Pancreas (tissue), 10 donors: ENCODE results near the gene EBF3. TPM values are rescaled to one million over a fixed set of nuclear protein-coding genes. Genes with fewer than 3 reads are reported as not detected.
A peak's percentile ranks its signal among the peaks of the same experiment; 100 is the strongest.

Experiments
- ATAC-seq, 4 donors: fragments of 200-7000 bp; cut with Tn5 transposase; one replicate each; pipeline versions ENCODE4 v1.8.0 to v1.9.1; 2020; ENCODE audit warnings: mild to moderate bottlenecking in 4 of 4, moderate library complexity in 4 of 4
- DNase-seq, 6 donors: peaks; one replicate each; pipeline ENCODE4 v3.0.0-alpha.2; 2020
- FAIRE-seq: peaks from 2 replicates; lab custom pipeline; 2012; peaks lifted over from hg19 to GRCh38; lab: Jason Lieb, UNC
- H3K27ac ChIP-seq, 4 donors: fragments of 200-600 bp; sonication (generic); 1 replicate in 3 of 4; 2 replicates in 1 of 4; pipeline versions ENCODE4 v1.5.0 to v1.8.0; 2020
- H3K27me3 ChIP-seq, 4 donors: fragments of 200-600 bp; one replicate each; pipeline ENCODE4 v1.8.0; 2021
- H3K36me3 ChIP-seq, 3 donors: fragments of 200-600 bp; sonication (generic) in 1 of 3; one replicate each; pipeline versions ENCODE4 v1.5.0 to v1.8.0; 2020 to 2021
- H3K4me1 ChIP-seq, 3 donors: fragments of 200-600 bp; one replicate each; pipeline ENCODE4 v1.8.0; 2021
- H3K4me3 ChIP-seq, 4 donors: fragments of 200-600 bp; sonication (generic) in 2 of 4; one replicate each; pipeline versions ENCODE4 v1.5.0 to v1.8.0; 2020 to 2021
- H3K9me3 ChIP-seq, 4 donors: fragments of 200-600 bp; one replicate each; pipeline ENCODE4 v1.8.0; 2021
- WGBS, 2 donors: extraction: QIAGEN DNeasy Blood & Tissue Kit; methylation state at CpG; one replicate each; pipeline ENCODE4 v1.1.7; 2013; 5-methylcytosine and 5-hydroxymethylcytosine counted together
- intact Hi-C, 3 donors: fragments of 100-400 bp; cut with DNase I; formaldehyde crosslinking; loops; one replicate each; pipeline versions ENCODE4 v1.11.1 to v1.14.2; 2022
- polyA plus RNA-seq, 2 donors: library from polyadenylated mRNA; stranded (reverse); fragments of 200-250 nt; gene quantifications; one replicate each; pipeline ENCODE4 v1.2.3, GENCODE V29; 2013
- total RNA-seq, 6 donors: library from RNA; stranded (reverse); fragmentation: NEBNext Ultra II Directional in 4 of 6; extraction: Animal tissue kit (Norgen Biotek cat#: 25700) in 4 of 6; gene quantifications; one replicate each; pipeline versions ENCODE4 v1.2.1 to v1.2.4, GENCODE V29; 2021 to 2023
- TF ChIP-seq, protein P1 (sequence below), 4 donors: fragments of 200-600 bp; sonication (generic) in 3 of 4; IDR thresholded peaks; one replicate each; pipeline versions ENCODE4 v1.5.0 to v1.8.0; 2021; ENCODE audit warnings: antibody characterized with exemption in 4 of 4
- donor health status: healthy with polysubstance abuse.
- donor health status: DM: no; HTN: no; CAD: no; lungs with moderate emphysema.
- donor health status: DM: no; HTN: no; CAD: no.
- donor health status: control.
- donor health status: control.
- donor health status: Bipolar disorder and iron deficiency.
- donor health status: DM: yes; HTN: yes; CAD: no.
- donor health status: DM: no; HTN: no; CAD: no.
- donor health status: DM: no; HTN: no; CAD: no.
- donor health status: DM: yes; HTN: yes; CAD: no.

The EBF3 gene
- total and polyA plus RNA-seq, 8 donors, result 0.47 to 1.5 (median 1.1) TPM

DNA sequence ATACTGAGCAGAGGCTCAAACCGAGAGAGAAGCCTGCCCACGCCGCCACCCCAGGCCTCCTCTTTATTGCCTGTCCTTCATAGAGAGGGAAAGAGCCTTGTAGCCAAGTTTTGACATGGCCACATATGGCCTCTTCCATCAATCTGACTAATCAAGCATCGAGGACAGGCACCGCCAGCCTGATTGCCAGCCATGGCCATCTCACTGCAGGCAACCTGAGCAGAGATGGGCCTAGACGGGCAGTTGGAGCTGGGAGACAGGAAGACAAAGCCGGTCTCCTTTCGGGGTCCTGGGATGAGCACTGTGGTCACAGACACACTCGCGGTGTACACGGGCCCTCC is 67.2 kb downstream of the EBF3 start:
- Histone ChIP-seq H3K4me1 (no peaks in the 10 kb centered on the region), H3K27me3 (peaks cover 0 to 38% (median 5%) of the 10 kb centered on the region in 4 donors), H3K36me3 (no peaks in the 10 kb centered on the region), H3K9me3 (no peaks in the 10 kb centered on the region), H3K4me3 (no peak overlapping the region), H3K27ac (no peak overlapping the region)
- ATAC-seq, result no peak
- intact Hi-C loops, result no loop called here
- DNase-seq, result no peak
- WGBS, 2 donors, result 77 to 79% methylated on average over 11 of the region's 11 CpGs
- FAIRE-seq, result no peak
- TF ChIP-seq, protein P1, sequence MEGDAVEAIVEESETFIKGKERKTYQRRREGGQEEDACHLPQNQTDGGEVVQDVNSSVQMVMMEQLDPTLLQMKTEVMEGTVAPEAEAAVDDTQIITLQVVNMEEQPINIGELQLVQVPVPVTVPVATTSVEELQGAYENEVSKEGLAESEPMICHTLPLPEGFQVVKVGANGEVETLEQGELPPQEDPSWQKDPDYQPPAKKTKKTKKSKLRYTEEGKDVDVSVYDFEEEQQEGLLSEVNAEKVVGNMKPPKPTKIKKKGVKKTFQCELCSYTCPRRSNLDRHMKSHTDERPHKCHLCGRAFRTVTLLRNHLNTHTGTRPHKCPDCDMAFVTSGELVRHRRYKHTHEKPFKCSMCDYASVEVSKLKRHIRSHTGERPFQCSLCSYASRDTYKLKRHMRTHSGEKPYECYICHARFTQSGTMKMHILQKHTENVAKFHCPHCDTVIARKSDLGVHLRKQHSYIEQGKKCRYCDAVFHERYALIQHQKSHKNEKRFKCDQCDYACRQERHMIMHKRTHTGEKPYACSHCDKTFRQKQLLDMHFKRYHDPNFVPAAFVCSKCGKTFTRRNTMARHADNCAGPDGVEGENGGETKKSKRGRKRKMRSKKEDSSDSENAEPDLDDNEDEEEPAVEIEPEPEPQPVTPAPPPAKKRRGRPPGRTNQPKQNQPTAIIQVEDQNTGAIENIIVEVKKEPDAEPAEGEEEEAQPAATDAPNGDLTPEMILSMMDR (IDR thresholded peaks at IDR 0.05), result no peak

DNA sequence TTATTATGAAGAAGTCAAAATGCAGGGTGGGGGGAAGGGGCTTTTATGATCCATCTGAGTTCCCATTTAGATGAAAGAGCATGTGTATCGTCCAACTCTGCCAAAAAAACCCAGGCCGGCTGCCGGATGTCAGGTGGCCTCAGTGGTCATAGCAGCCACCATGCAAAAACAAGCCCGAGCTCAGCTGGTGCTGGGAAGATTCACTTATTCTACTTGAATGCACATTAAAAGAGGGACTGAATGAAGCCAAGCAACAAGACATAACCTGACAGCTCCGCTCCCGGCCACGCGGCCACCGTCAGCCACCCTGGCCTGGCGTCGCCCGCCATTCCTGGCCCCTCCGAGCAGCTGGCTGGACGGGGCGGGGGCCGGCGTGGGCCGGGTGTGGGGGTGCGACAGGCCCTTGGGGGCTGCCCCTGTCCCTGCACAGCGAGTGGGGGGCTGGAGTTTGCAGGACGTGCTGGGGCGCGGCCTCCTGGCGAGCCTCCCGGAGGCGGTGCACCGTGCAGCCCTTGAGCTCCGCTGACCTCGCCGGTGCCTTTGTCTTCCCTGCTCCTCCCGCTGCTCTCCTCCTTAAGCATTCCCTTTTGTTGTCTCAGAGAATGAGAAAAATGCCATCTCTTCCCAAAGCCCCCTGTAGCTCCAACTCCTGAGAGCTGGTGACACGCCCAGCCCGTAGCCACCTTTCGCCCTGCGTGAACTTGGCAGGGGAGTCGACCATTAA is 67.8 kb downstream of the EBF3 start:
- no peaks in the 10 kb centered on the region for H3K9me3 ChIP-seq
- no peaks in the 10 kb centered on the region for H3K36me3 ChIP-seq
- H3K4me1 ChIP-seq, result no peaks in the 10 kb centered on the region
- H3K27ac ChIP-seq, result no peak overlapping the region
- no peak for ATAC-seq
- peak in 1 of 6 donors; percentile 52 for DNase-seq
- H3K4me3 ChIP-seq, result no peak overlapping the region
- intact Hi-C loops, result no loop called here
- TF ChIP-seq, protein P1 (IDR thresholded peaks at IDR 0.05), result no peak
- WGBS, 2 donors, result 53 to 64% methylated on average over 31 to 36 of the region's 36 CpGs
- peaks cover 0 to 34% (median 5%) of the 10 kb centered on the region in 4 donors for H3K27me3 ChIP-seq
- no peak for FAIRE-seq

DNA sequence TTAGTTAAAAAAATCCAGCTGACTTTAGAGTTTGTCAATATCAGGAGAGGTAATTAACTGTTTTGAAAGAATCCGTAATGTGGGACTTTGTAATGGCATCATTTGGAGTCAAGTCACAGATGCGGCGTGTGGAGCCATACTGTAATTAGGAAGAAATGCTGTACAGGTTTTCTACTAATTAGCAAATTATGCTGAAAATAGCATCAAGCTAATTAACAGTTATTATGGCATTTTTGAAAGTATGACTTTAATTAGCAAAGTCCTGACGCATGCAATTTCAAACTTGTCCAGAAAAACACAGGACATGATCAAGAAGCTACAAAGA is 68.3 kb downstream of the EBF3 start:
- FAIRE-seq (no peak), DNase-seq (no peak), ATAC-seq (no peak)
- 89 to 97% methylated on average over 4 of the region's 4 CpGs for WGBS, 2 donors
- TF ChIP-seq, protein P1 (IDR thresholded peaks at IDR 0.05), result no peak
- Histone ChIP-seq H3K27ac (no peak overlapping the region), H3K27me3 (peaks cover 0 to 34% (median 5%) of the 10 kb centered on the region in 4 donors), H3K36me3 (no peaks in the 10 kb centered on the region), H3K4me3 (no peak overlapping the region), H3K9me3 (no peaks in the 10 kb centered on the region), H3K4me1 (no peaks in the 10 kb centered on the region)
- intact Hi-C loops, result no loop called here

DNA sequence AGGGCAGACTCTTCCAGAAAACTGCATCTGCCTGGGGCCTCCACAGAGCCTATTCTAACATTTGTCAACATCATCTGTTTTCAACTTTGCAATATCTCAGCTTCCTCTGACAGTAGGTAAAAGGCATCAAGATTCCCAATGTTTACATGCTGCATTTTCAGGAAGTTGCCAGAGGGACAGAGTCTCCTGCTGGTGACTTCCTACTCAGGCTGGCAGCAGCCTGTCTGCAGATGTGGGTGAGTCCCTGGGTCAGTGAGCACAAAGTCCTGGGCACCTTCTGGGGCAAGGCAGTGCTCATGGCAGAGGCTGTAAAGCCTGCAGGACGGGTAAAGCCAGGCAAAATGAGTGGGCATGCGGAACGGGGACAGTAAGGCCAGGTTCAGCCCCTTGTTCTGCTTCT is 69.4 kb downstream of the EBF3 start:
- no peak for ATAC-seq
- DNase-seq, result no peak
- Histone ChIP-seq H3K27ac (no peak overlapping the region), H3K27me3 (peaks cover 0 to 34% (median 5%) of the 10 kb centered on the region in 4 donors), H3K36me3 (no peaks in the 10 kb centered on the region), H3K4me3 (no peak overlapping the region), H3K9me3 (no peaks in the 10 kb centered on the region), H3K4me1 (no peaks in the 10 kb centered on the region)
- WGBS, 2 donors, result 78 to 87% methylated on average over 3 of the region's 3 CpGs
- TF ChIP-seq, protein P1 (IDR thresholded peaks at IDR 0.05), result no peak
- no peak for FAIRE-seq
- intact Hi-C loops, result no loop called here
